Spleen (tissue), 11 donors: ENCODE data around the gene PDGFD. TPM values are rescaled to one million over a fixed set of nuclear protein-coding genes. Genes with fewer than 3 reads are reported as not detected.

Experiments used
- DNase-seq: peaks from one replicate; pipeline ENCODE4 v3.0.0-alpha.2; 2020
- H3K27ac ChIP-seq, 8 donors: fragments of 200-600 bp; sonication (generic) in 7 of 8; 1 replicate in 4 of 8; 2 replicates in 4 of 8; pipeline versions ENCODE4 v1.5.0 to v1.8.0; 2016 to 2021; ENCODE audit warnings: inconsistent platforms in 4 of 8, mild to moderate bottlenecking in 4 of 8, moderate library complexity in 1 of 8
- H3K27me3 ChIP-seq, 7 donors: fragments of 200-600 bp; sonication (generic) in 6 of 7; replicated peaks in 1 of 7; 1 replicate in 4 of 7; 2 replicates in 3 of 7; pipeline versions ENCODE4 v1.5.0 to v1.8.0; 2016 to 2021; ENCODE audit warnings: inconsistent platforms in 3 of 7, mild to moderate bottlenecking in 1 of 7
- H3K36me3 ChIP-seq, 6 donors: fragments of 200-600 bp; sonication (generic) in 5 of 6; 1 replicate in 4 of 6; 2 replicates in 2 of 6; pipeline versions ENCODE4 v1.5.0 to v1.8.0; 2016 to 2021; ENCODE audit warnings: inconsistent platforms in 2 of 6
- H3K4me1 ChIP-seq, 6 donors: fragments of 200-600 bp; sonication (generic) in 5 of 6; 1 replicate in 3 of 6; 2 replicates in 3 of 6; pipeline versions ENCODE4 v1.5.0 to v1.8.0; 2016 to 2021; ENCODE audit warnings: inconsistent platforms in 3 of 6
- H3K4me3 ChIP-seq, 8 donors: fragments of 200-600 bp; sonication (generic) in 7 of 8; 1 replicate in 4 of 8; 2 replicates in 4 of 8; pipeline versions ENCODE4 v1.5.0 to v1.8.0; 2016 to 2021; ENCODE audit warnings: inconsistent platforms in 4 of 8, mild to moderate bottlenecking in 4 of 8, moderate library complexity in 2 of 8
- H3K9me3 ChIP-seq, 8 donors: fragments of 200-600 bp; sonication (generic) in 7 of 8; 1 replicate in 4 of 8; 2 replicates in 4 of 8; pipeline versions ENCODE4 v1.5.0 to v1.8.0; 2016 to 2021; ENCODE audit warnings: inconsistent platforms in 4 of 8
- POLR2AphosphoS5 ChIP-seq, 3 donors: sonication (generic); formaldehyde crosslinking; IDR thresholded peaks; one replicate each; pipeline ENCODE4 v1.5.1; 2017; ENCODE audit warnings: antibody characterized with exemption in 3 of 3
- WGBS, 5 donors: extraction: QIAGEN DNeasy Blood & Tissue Kit in 3 of 5; methylation state at CpG; one replicate each; pipeline versions ENCODE4 v1.1.5 to v1.1.7; 2013 to 2018; 5-methylcytosine and 5-hydroxymethylcytosine counted together
- intact Hi-C: fragments of 100-400 bp; cut with DNase I; formaldehyde crosslinking; loops from one replicate; pipeline ENCODE4 v1.15.0; 2023; ENCODE audit warnings: low total_unique reads
- polyA plus RNA-seq, 3 donors: library from polyadenylated mRNA; stranded (reverse); fragments of 200-250 nt; gene quantifications; one replicate each; pipeline ENCODE4 v1.2.1, GENCODE V29; 2013
- total RNA-seq, 7 donors: library from RNA; depleted of rRNA in 3 of 7; stranded (reverse); fragments of >200 nt in 3 of 7; fragmentation: NEBNext Ultra II Directional in 4 of 7; extraction: Animal tissue kit (Norgen Biotek cat#: 25700) in 4 of 7; gene quantifications; one replicate each; pipeline versions ENCODE4 v1.1.0 to v1.2.1, GENCODE V29; 2016 to 2021
- TF ChIP-seq, protein P1 (sequence below), 11 experiments: fragments of 200-600 bp in 7 of 11; fragments of 450-650 bp in 4 of 11; sonication (generic) in 4 of 11; IDR thresholded peaks in 8 of 11; conservative IDR thresholded peaks in 3 of 11; 1 replicate in 7 of 11; 2 replicates in 4 of 11; pipeline versions ENCODE4 v1.4.0 to v1.8.0; 2016 to 2021; ENCODE audit warnings: antibody characterized with exemption in 11 of 11, inconsistent platforms in 4 of 11, mild to moderate bottlenecking in 1 of 11
- donor health status: healthy with polysubstance abuse.
- donor health status: DM: no; HTN: no; CAD: no; lungs with moderate emphysema.
- donor health status: DM: no; HTN: no; CAD: no.
- donor health status: Bipolar disorder and iron deficiency.
- donor health status: healthy.
- donor health status: DM: no; HTN: no; CAD: no.
- donor health status: DM: yes; HTN: yes; CAD: no.

The PDGFD gene
- total and polyA plus RNA-seq, 10 donors = 0.43 to 7.1 (median 3.4) TPM

DNA sequence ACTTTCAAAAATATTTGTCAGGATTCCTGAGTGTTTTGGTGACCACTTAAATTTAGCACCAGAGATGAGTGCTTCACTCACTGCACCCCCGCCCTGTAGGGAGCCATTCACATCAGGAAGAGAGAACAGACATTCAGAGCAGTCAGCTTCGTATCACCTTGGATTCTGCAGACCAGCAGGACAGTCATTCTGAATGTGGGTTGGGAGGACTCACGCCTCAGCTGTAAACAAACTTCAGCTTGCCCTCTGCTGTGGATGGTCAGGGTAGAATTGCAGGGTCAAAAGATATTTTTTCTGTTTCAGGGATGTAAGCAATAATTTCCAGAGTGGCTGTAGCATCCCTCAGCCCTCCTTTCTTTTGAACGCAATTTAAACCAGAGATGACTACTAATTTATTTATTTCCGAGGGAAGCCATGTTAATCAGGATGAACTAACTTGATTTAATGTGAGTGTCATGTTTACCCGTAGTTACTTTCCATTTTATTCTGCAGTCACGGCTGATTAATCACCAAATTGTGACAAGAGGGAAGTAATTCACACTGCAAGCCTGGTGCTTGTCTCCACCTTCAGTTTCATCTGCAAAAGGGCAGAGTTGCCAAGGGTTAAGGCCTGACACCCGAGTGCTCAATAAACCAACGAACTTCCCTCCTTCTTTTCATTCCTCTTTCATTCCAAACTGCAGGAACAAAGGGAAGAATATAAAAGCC, 301.7 kb downstream of the PDGFD start:
- intact Hi-C loops = no loop called here
- 44 to 56% (median 47%) methylated on average over 9 of the region's 9 CpGs for WGBS, 5 donors
- H3K27ac ChIP-seq = no peak overlapping the region

More for the DNA sequence above, 301.7 kb downstream of the PDGFD start:
- no peak overlapping the region for H3K4me3 ChIP-seq
- DNase-seq = no peak
- H3K36me3 ChIP-seq = no peaks in the 10 kb centered on the region
- peaks cover 0 to 3% (median 1%) of the 10 kb centered on the region in 8 donors for H3K9me3 ChIP-seq
- TF ChIP-seq POLR2AphosphoS5 (IDR thresholded peaks at IDR 0.05) = no peak
- TF ChIP-seq, protein P1, sequence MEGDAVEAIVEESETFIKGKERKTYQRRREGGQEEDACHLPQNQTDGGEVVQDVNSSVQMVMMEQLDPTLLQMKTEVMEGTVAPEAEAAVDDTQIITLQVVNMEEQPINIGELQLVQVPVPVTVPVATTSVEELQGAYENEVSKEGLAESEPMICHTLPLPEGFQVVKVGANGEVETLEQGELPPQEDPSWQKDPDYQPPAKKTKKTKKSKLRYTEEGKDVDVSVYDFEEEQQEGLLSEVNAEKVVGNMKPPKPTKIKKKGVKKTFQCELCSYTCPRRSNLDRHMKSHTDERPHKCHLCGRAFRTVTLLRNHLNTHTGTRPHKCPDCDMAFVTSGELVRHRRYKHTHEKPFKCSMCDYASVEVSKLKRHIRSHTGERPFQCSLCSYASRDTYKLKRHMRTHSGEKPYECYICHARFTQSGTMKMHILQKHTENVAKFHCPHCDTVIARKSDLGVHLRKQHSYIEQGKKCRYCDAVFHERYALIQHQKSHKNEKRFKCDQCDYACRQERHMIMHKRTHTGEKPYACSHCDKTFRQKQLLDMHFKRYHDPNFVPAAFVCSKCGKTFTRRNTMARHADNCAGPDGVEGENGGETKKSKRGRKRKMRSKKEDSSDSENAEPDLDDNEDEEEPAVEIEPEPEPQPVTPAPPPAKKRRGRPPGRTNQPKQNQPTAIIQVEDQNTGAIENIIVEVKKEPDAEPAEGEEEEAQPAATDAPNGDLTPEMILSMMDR (IDR thresholded peaks at IDR 0.05 in 8 of 11, conservative IDR thresholded peaks at IDR 0.05 in 3 of 11) = no peak
- H3K4me1 ChIP-seq = no peaks in the 10 kb centered on the region
- H3K27me3 ChIP-seq = no peaks in the 10 kb centered on the region

Other genes starting within 250 kb of the PDGFD start
- gene DDI1, start 127.5 kb downstream of the PDGFD start, total RNA-seq = not detected
- gene DDI1, start 127.5 kb downstream of the PDGFD start, polyA plus RNA-seq = not detected